ENCODE results near the gene FPR3.

GRCh38 chr19:51766461-51766860 is 28.5 kb upstream of the FPR3 start:
- no peak for TF ChIP-seq POLR2A (IDR thresholded peaks at IDR 0.05)
- TF ChIP-seq, protein P1, sequence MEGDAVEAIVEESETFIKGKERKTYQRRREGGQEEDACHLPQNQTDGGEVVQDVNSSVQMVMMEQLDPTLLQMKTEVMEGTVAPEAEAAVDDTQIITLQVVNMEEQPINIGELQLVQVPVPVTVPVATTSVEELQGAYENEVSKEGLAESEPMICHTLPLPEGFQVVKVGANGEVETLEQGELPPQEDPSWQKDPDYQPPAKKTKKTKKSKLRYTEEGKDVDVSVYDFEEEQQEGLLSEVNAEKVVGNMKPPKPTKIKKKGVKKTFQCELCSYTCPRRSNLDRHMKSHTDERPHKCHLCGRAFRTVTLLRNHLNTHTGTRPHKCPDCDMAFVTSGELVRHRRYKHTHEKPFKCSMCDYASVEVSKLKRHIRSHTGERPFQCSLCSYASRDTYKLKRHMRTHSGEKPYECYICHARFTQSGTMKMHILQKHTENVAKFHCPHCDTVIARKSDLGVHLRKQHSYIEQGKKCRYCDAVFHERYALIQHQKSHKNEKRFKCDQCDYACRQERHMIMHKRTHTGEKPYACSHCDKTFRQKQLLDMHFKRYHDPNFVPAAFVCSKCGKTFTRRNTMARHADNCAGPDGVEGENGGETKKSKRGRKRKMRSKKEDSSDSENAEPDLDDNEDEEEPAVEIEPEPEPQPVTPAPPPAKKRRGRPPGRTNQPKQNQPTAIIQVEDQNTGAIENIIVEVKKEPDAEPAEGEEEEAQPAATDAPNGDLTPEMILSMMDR (IDR thresholded peaks at IDR 0.05): no peak

All from body of pancreas (tissue), 4 donors.